GM21381 (cell line): ENCODE data around the gene ELMO1.

Experiments used
- ATAC-seq: cut with Tn5 transposase; IDR thresholded peaks from one replicate; pipeline ENCODE4 v1.9.1; 2021; ENCODE audit warnings: mild to moderate bottlenecking, moderate library complexity; ENCODE audit not compliant: unreplicated experiment

Gene ELMO1

DNA sequence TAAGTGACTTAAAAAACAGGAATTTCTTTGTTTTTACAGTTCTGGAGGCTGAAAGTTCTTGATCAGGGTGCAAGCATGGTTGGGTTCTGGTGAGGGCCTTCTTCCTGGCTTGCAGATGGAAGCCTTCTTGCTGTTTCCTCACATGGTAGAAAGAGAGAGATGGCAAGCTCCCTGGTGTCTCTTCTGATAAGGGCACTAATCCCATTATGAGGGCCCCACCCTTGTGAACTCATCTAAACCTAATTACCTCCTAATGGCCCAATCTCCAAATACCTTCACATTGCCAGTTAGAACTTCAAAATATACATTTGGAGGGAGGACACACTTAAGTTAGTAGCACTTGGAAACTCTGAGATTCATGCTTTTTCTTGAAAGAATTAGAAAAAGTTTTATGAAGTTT is 410.0 kb downstream of the ELMO1 start:
- no peak for ATAC-seq

DNA sequence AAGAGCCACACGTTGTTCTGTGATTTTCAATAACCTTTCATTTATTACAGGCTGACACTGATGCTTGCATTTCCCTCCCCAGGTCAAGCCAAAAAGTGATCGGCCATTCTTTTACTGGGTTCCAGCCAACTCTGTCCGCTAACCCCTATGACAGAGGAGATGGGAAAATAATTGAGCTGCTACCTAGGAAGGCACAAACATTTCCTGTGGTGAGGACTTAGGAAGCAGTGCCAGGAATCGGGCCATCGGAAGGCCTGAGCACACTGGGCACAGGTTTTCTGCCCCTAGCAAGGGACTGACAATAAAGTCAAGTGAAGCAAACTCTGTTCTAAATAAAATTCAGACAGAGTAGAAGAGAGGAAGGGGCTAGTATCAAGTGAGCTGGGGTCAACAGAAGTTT is 411.4 kb downstream of the ELMO1 start:
- no peak for ATAC-seq

DNA sequence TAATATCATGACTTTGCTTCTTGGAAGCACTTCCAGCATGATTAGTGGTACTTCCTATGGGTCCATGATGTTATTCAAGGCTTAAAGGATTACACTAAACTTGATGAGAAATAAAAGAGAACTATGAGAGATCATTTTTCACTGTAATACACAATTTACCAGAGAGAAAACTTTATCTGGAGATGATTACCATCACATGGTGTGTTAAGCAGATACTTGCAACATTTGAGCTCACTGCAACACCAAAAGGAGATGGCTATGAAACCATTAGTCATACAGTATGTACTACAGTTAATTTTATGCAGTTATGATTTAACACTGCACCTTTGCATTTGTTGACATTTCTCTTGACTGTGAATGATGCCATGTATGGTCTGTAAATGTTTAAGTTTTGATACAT is 413.0 kb downstream of the ELMO1 start:
- no peak for ATAC-seq

DNA sequence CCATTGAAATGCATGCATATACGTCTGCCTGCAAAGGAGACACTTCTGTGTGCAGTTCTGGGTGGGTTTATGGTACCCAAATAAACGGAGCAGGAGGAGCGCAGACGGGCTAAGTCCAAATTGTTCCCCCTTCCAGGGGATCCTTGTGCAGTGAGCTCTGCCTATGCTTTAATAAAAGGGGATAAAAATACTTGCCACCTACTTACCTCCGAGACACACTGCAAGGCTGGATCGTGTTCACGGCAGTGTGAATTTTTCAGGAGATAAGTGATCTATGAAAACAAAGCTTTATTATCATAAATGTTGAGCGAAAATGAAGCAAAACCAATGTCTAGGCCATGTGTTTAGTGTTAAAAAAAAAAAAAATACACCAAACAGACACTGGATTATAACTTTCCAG is 415.5 kb downstream of the ELMO1 start:
- no peak for ATAC-seq

DNA sequence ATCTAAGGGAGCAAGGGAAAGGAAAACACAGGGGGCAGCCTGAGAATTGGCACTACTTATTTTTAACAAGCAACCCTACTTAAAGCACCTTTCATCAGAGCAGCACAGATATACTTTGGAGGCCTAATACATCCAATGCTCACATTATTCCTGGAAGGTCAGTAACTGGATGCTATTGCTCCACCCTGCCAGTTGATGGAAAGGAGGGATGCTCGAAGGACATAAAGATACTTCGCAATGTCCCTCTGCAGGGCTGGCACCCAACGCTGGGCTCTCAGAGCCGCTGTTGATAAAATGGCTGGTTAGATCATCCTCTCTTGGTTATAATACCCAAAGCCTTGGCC is 416.4 kb downstream of the ELMO1 start:
- ATAC-seq: no peak

DNA sequence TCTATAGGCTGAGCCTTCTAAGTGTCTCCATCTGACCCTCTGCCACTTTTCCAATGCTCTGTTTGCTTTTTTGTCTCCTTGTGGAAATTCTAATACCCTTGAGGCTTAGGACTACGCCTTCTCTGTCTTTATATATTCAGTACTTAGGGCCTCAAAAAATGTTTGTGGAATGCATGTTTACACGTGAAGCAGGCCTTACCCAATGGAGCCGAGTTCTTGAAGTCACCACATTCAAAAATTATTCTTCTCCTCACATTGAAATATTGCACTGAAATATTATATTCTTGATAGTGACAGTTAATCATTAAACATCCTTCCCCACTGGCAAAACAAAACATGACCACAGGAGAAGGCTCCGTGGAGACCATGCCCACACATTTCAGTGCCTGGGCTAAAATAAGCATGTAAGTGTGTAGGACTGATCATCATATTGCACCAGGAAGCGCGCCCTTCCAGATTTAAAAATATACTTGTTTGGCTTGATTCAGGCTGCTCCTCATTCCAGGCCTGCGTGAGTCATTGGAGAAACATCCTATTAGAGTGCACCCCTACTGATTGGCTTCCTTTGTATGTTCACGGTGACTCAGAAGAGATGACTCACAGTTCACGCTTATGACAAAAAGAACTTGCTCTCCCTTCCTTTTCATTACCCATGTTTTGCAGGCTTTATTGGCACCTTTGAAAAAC is 416.9 kb downstream of the ELMO1 start:
- no peak for ATAC-seq

DNA sequence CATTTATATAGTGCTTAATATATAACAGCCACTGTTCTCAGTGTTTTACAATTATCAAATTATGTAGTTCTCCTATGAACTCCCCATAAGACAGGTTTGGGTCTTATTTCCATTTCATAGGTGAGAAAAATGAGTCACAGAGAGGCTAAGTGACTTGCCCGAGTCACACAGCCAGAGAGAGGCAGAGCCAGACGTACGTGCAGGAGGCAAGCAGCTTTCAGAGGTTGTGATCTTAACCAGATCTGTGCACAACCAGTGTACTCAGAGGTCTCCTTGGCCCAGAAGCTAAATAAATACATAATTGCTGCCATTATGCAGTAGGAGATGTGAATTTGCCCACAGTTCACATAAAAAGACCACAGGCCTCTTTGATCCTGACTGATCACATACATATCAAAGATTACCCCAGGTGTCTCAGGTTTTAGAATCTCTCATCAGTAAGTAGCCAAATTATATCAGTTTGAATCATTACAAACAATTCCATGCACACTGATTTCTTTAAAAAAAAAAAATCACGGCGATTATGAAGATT is 419.7 kb downstream of the ELMO1 start:
- ATAC-seq: no peak

DNA sequence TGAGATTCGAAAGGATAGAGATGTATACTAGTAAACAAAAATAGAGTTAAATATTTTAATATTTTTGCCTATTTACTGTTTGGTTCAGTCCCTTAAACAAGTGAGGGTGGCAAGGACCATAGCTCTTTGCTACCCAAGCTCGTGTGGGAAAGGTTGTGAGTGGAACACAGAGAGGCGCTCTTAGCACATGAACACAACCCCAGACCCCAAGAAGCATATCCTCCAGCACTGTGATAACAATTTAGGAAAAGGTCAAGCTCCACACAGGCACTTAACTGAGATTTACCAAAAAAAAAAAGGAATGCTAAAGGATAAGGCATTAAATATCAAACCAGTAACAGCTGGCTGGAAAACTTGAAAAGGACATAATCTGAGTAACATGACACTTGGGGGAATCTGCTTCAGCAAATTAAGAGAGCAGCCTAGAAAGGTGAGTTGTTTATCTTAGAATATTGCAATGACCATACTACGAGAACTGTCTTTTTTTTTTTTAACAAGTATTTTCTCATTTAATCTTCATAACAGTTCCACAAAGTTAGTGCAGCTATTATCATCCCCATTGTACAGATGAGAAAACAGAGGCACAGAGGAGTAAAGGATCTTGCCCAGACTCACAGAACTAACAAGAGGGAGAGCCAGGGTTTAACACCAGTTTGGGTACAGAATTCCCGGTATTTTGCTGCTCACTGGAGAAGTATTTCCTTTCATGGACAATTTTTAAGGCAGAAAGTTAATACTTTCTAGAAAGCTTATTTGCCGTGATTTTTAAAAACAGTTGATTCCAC is 420.9 kb downstream of the ELMO1 start:
- ATAC-seq: no peak

DNA sequence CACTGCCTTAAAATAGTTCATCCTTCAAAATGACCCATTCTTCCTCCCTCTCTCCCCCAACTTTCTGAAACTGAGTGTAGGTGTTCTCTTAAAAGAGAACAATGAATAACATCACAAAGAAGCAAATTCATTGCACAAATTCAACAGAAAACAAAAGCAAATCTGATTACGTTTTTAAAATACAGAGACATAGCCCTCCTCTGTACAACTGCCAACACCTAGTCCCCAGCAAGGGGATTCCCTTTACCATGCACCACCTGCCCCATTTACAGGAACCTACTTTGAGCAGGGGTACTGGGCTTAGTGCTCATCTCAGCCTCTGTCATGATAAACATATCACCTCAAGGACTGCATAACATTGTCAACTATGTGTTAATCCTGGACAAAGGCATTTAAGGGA is 421.6 kb downstream of the ELMO1 start:
- no peak for ATAC-seq

DNA sequence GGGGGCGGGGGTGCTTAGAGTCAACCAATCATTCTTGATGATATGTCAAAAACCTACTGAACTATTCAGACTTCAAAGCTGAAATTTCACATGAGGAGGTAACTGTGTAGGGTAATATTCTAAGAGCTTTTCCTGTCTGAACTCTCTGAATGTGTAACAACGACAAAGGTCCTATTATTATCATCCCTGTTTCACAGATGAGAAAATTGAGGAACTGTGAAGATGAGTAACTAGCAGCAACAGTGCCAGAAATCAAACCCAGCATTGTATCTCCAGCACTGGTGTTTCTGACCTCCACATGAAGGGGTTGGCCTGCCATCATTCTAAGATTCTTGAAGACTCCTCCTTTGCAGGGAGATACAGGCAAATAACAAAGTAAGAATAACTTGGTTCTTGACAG is 429.7 kb downstream of the ELMO1 start:
- ATAC-seq: no peak

DNA sequence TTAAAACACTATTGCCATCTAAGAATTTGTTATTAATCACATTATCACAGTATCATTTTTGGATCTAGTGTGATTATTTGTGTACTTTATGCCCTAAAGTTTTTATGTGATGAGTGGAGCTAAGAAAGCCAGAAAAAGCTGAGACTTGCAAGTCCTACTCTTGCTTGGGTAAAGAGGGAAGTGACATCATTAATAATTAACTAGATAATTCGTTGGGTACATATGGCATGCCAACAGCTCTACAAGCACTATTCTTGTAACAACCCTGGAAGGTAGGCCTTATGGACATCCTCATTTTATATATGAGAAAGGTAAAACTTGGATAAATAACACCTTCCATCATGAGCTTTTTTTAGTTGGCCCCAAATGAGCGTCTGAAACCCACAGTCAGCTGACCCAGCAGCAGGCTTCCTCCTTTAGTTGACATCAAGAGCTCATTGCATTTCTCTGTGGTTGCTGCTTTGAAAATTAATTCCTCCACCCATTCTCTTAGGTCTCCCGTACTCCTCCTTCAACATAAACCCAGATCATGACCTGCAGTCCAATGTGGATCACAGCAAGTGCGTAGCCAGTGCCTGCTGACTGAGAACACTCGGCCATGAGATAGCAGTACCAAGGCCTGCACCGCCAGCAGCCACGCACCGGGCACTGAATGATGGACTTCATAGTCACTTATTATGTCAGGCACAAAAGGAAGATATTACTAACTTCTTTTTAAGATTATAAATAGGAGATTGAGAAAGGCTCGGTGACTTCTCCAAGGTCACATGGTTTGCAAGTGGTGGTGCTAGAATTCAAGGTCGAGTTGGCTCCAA is 432.4 kb downstream of the ELMO1 start:
- ATAC-seq: no peak

DNA sequence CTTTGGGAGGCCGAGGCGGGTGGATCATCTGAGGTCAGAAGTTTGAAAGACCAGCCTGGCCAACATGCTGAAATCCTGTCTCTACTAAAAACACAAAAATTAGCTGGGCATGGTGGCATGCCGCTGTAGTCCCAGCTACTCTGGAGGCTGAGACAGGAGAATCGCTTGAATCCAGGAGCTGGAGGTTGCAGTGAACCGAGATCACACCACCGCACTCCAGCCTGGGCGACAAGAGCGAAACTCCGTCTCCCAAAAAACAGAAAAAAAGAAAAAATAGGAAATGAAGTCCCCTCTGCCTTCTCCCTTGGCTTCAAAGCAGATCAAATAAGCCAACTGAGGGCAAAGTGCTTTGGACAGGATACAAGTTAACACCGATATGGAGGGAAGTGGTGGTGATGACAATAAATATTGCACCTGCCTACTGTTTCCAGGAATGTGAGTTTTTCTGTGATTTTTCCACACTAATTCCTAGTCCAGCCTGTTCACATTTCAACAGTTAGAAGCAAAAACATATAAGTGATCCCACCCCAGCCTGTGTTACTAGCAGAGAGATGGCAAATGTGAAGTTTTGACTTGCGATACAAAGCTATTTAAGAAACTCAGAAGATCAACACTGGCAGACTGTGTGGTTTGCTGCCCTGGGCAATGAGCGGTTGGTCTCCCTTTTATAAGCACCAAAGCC is 433.2 kb downstream of the ELMO1 start:
- no peak for ATAC-seq

DNA sequence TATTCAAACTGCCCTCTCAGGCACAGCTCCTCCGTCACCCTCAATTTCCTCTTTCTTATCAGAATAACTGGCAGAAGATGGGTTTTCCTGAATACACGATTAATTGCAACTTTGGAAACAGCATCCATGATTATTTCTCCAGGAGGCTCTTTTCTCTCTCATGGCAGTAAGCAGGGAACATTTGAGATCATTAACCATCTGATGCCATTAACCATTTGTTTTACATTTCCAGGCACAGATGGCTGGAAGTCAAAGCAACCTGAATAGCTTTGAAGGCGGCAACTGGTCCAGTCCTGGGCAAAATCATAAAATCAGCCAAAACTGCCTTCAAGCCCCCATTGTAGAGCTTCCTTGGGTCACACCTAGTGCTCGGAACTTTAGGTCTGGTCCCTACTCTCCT is 434.9 kb downstream of the ELMO1 start:
- ATAC-seq: no peak

DNA sequence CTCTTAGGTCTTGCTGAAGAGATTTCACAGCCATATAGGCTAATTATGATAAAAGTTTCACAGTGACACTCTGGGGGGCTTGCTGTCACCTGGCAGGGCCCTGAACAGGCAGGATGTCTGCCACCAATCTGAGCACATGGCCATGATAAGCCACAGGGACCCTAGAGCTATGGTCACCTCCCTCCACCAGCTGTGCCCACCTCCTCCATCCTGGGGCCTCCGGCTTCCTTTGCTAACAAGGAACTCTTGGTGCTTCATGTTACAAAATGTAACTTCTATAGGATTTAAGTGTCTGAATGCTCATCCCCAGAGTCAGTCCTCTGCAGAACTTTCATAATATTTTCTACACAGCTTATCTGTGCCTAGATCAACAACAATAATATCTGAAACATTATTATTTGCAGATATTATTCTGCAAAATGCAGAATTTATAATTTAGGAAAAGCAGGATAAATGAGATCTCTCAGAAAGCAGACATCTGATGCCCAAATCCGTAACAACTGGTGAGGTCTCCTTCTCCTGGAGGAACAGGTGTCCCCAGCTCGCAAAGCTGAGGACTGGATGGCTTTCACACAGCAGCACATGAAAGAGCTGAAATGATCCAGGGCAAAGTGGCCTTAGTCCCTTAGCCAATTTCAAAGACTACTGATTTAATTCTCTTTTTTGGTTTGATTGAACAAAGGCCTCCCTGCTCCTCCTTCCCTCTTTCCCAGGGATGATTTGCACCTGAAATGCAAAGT is 437.3 kb downstream of the ELMO1 start:
- no peak for ATAC-seq

DNA sequence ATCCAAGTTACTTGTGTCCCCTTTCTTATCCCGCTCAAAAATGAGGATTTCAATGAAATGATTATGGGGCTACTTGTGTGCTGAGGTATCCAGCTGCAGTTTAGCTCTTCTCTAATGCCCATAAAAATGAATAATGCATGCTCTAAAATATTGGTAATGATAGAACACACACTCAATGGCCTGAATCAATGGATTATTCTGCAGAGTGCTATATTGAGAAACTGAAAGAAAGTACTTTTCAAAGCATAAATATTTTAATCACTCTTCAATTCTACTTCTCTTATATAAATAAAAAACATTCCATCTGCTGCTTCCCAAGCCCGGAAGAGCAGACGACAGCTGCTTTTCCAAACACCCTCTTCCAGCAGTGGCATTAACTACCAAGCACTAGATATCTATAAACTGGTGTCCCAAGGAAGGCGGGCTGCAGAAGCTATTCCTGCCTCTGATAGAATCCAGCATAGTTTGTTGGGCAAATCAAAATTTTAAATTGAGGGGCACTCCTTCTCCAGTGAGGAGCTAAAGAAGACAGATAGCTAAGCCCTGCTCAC is 439.5 kb downstream of the ELMO1 start:
- no peak for ATAC-seq

DNA sequence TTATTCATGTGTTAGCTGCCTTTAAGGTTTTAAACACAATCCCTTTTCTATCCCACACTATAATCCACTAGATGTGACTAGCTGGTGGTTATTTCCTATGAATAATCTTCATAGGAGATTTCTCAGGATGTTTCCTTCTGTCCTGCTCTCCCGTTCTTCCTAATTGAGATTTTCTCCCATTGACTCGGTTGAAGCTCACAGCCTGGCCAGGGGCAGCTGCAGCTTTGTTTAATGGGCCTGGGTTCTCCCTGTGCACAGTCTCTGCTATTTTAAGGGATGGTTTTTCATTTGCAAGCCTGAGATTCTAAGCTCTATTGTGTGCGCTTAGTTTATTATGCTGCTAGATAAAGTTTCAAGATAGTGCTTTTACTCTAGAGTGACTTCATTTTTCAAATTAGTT is 441.0 kb downstream of the ELMO1 start:
- ATAC-seq: no peak

DNA sequence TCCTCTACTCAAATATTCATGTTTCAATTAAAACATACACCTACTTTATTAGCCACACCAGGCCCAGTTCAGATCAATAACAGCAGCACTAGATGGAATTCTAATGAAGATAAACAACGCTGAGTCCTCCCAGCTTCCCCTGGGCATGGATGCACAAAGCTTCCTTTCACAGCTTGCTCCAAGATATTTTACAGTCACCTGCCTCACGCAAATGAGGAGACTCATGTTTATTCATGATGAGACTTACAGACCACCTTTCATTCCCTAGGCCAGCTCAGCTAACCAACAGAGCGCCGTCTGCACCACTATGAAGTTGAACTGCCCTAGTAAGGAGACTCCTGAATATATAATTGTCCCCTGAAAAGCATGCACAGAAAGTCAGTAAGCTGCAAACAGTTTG is 441.4 kb downstream of the ELMO1 start:
- no peak for ATAC-seq

DNA sequence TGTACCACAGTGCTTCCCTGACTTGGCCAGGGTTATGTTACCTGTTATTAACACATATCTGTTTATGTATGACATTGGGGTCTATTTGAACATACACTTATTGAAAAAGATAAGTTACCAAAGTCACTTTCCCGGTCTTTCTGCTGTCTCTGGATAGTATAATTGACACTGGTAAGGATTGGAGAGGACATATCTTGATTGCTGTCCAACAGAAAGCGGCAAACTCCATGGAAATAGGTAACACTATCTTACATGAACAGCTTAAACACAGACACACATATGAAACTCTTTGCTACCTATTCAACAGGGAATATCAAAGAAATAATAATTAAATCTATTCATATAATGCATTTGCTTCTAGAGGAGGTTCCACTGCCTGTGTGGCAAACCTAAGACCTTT is 441.9 kb downstream of the ELMO1 start:
- ATAC-seq: no peak

DNA sequence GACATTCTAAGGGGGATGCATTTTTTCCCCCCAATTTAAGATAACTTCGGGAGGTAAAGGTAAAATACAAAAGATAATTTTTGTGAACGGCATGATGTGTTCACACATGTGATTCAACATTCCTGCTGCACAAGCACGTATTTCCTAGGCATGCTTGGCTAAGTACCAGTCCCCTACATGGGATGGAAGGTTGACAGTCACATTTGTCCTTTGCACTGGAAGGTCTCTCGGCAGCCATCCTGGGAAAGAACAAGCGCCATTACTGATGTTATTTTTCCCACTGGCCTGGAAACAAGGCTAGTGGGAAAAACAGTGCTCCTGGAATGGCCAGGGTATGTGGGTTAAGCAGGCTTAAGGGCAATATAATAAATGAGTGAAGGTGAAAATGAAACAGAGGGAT is 448.2 kb downstream of the ELMO1 start:
- no peak for ATAC-seq
